ENCODE data around the gene STXBP5L. TPM values are rescaled to one million over a fixed set of nuclear protein-coding genes. Genes with fewer than 3 reads are reported as not detected.
"Not testable (repeated sequence)": the region's sequence is repeated elsewhere in the genome, so short reads cannot be mapped to it uniquely, and the experiment has no call there.

The STXBP5L gene
- total RNA-seq, 1 donor from 2014 or later = 8.5 TPM

GRCh38 chr3:121443456-121443855 is 535.5 kb downstream of the STXBP5L start:
- TF ChIP-seq CTCF (IDR thresholded peaks at IDR 0.05; ENCODE audit: unreplicated experiment) = no peak
- Mint-ChIP-seq H3K4me3 (ENCODE audit: low read depth) (no peak overlapping the region), H3K27me3 (no peaks in the 10 kb centered on the region), H3K4me1 (ENCODE audit: low read depth) (no peaks in the 10 kb centered on the region), H3K27ac (no peak overlapping the region), H3K36me3 (ENCODE audit: insufficient read depth) (peaks cover 23% of the 10 kb centered on the region), H3K9me3 (ENCODE audit: low read depth) (peaks cover 8% of the 10 kb centered on the region)
- DNase-seq (ENCODE audit: low spot score, unreplicated experiment) = no peak

- H3K4me1 Mint-ChIP-seq (ENCODE audit: low read depth); H3K27me3 Mint-ChIP-seq; H3K27ac Mint-ChIP-seq; H3K9me3 Mint-ChIP-seq (ENCODE audit: low read depth); H3K4me3 Mint-ChIP-seq (ENCODE audit: low read depth); DNase-seq (ENCODE audit: low spot score, unreplicated experiment): not testable (repeated sequence)
- H3K36me3 Mint-ChIP-seq (ENCODE audit: insufficient read depth) = peaks cover 30% of the 10 kb centered on the region
Measured at GRCh38 chr3:121451752-121452151, 543.7 kb downstream of the STXBP5L start.

- Mint-ChIP-seq H3K27ac (no peak overlapping the region), H3K4me3 (ENCODE audit: low read depth) (no peak overlapping the region), H3K4me1 (ENCODE audit: low read depth) (peaks cover 5% of the 10 kb centered on the region), H3K9me3 (ENCODE audit: low read depth) (no peaks in the 10 kb centered on the region), H3K36me3 (ENCODE audit: insufficient read depth) (peaks cover 25% of the 10 kb centered on the region), H3K27me3 (no peaks in the 10 kb centered on the region)
- DNase-seq (ENCODE audit: low spot score, unreplicated experiment) = no peak
- no peak for TF ChIP-seq CTCF (IDR thresholded peaks at IDR 0.05; ENCODE audit: unreplicated experiment)
Measured at GRCh38 chr3:121462565-121462964, 554.6 kb downstream of the STXBP5L start.

GRCh38 chr3:121463745-121464144 is 555.7 kb downstream of the STXBP5L start:
- no peak for DNase-seq (ENCODE audit: low spot score, unreplicated experiment)
- H3K4me1 Mint-ChIP-seq (ENCODE audit: low read depth) = peaks cover 5% of the 10 kb centered on the region
- no peaks in the 10 kb centered on the region for H3K9me3 Mint-ChIP-seq (ENCODE audit: low read depth)
- no peak for TF ChIP-seq CTCF (IDR thresholded peaks at IDR 0.05; ENCODE audit: unreplicated experiment)
- H3K4me3 Mint-ChIP-seq (ENCODE audit: low read depth) = no peak overlapping the region
- no peak overlapping the region for H3K27ac Mint-ChIP-seq
- H3K27me3 Mint-ChIP-seq = no peaks in the 10 kb centered on the region
- peaks cover 21% of the 10 kb centered on the region for H3K36me3 Mint-ChIP-seq (ENCODE audit: insufficient read depth)

GRCh38 chr3:121467085-121467484 is 559.1 kb downstream of the STXBP5L start:
- Mint-ChIP-seq H3K9me3 (ENCODE audit: low read depth) (no peaks in the 10 kb centered on the region), H3K4me3 (ENCODE audit: low read depth) (no peak overlapping the region), H3K27me3 (no peaks in the 10 kb centered on the region), H3K36me3 (ENCODE audit: insufficient read depth) (peaks cover 14% of the 10 kb centered on the region), H3K4me1 (ENCODE audit: low read depth) (peaks cover 5% of the 10 kb centered on the region), H3K27ac (peak overlapping the region; percentile 2)
- no peak for TF ChIP-seq CTCF (IDR thresholded peaks at IDR 0.05; ENCODE audit: unreplicated experiment)
- no peak for DNase-seq (ENCODE audit: low spot score, unreplicated experiment)

- DNase-seq (ENCODE audit: low spot score, unreplicated experiment) = no peak
- peaks cover 3% of the 10 kb centered on the region for H3K36me3 Mint-ChIP-seq (ENCODE audit: insufficient read depth)
Measured at GRCh38 chr3:121473001-121473400, 565.0 kb downstream of the STXBP5L start.

More at GRCh38 chr3:121473001-121473400, 565.0 kb downstream of the STXBP5L start:
- Mint-ChIP-seq H3K4me3 (ENCODE audit: low read depth) (no peak overlapping the region), H3K4me1 (ENCODE audit: low read depth) (no peaks in the 10 kb centered on the region), H3K27me3 (no peaks in the 10 kb centered on the region), H3K27ac (no peak overlapping the region), H3K9me3 (ENCODE audit: low read depth) (no peaks in the 10 kb centered on the region)
- no peak for TF ChIP-seq CTCF (IDR thresholded peaks at IDR 0.05; ENCODE audit: unreplicated experiment)

Measured in progenitor cell of endocrine pancreas (in vitro differentiated cells).